SK-N-SH (cell line): ENCODE measurements around the gene RHOBTB3. TPM values are rescaled to one million over a fixed set of nuclear protein-coding genes. Genes with fewer than 3 reads are reported as not detected.

ENCODE experiments used
- CTCF ChIA-PET: fragments of 300-600, 350-600 bp; formaldehyde crosslinking; extraction: SDS; loops from one replicate; lab custom pipeline; 2021; lab: Yijun Ruan, JAX
- POLR2A ChIA-PET: fragments of 350-600 bp; sonication (Branson Sonifier 250); formaldehyde crosslinking; extraction: SDS; loops from one replicate; lab custom pipeline; 2020; ENCODE audit warnings: antibody characterized with exemption, inconsistent platforms; lab: Yijun Ruan, JAX
- DNase-seq: peaks from one replicate; pipeline ENCODE4 v3.0.0; 2012
- H2AFZ ChIP-seq: fragments of 200-600 bp; sonication (generic); 2 replicates; pipeline ENCODE4 v1.8.1; 2016; ENCODE audit warnings: antibody characterized with exemption, mild to moderate bottlenecking, low read depth
- H3F3A ChIP-seq: fragments of 200-600 bp; sonication (generic); replicated peaks from 2 replicates; pipeline ENCODE3; 2016; ENCODE audit warnings: antibody characterized with exemption, mild to moderate bottlenecking; ENCODE audit not compliant: insufficient read depth
- H3K27ac ChIP-seq, 2 experiments: fragments of 200-500 bp in 1 of 2; fragments of 200-600 bp in 1 of 2; sonication (Bioruptor generic) in 1 of 2; sonication (generic), shearing (Covaris generic) in 1 of 2; 2 replicates each; pipeline versions ENCODE4 v1.5.1 to v1.6.1; 2014 to 2016; ENCODE audit warnings: low read depth in 2 of 2, inconsistent platforms in 1 of 2, low read length in 1 of 2, mild to moderate bottlenecking in 1 of 2, mixed read lengths in 1 of 2
- H3K27me3 ChIP-seq: fragments of 200-600 bp; sonication (generic), shearing (Covaris generic); 2 replicates; pipeline ENCODE4 v1.6.1; 2016; ENCODE audit warnings: mixed run types; ENCODE audit not compliant: insufficient read depth
- H3K36me3 ChIP-seq, 2 experiments: fragments of 200-500 bp in 1 of 2; fragments of 200-600 bp in 1 of 2; sonication (Bioruptor generic) in 1 of 2; sonication (generic) in 1 of 2; replicated peaks in 1 of 2; 2 replicates each; pipeline versions ENCODE3 to v1.5.1; 2014 to 2016; ENCODE audit warnings: low read length in 1 of 2, mild to moderate bottlenecking in 1 of 2; ENCODE audit not compliant: insufficient read depth in 2 of 2, control insufficient read depth in 1 of 2
- H3K4me1 ChIP-seq, 2 experiments: fragments of 200-500 bp in 1 of 2; fragments of 200-600 bp in 1 of 2; sonication (Bioruptor generic) in 1 of 2; sonication (generic), shearing (Covaris generic) in 1 of 2; 2 replicates each; pipeline versions ENCODE4 v1.5.1 to v1.6.1; 2014 to 2016; ENCODE audit warnings: low read depth in 1 of 2, low read length in 1 of 2, mixed run types in 1 of 2; ENCODE audit not compliant: insufficient read depth in 2 of 2, control insufficient read depth in 1 of 2
- H3K4me2 ChIP-seq: fragments of 200-600 bp; sonication (generic), shearing (Covaris generic); 2 replicates; pipeline ENCODE4 v1.6.1; 2017; ENCODE audit warnings: mixed run types
- H3K4me3 ChIP-seq, 2 experiments: fragments of 200-500 bp in 1 of 2; fragments of 200-600 bp in 1 of 2; sonication (Bioruptor generic) in 1 of 2; sonication (generic), shearing (Covaris generic) in 1 of 2; 2 replicates each; pipeline versions ENCODE4 v1.5.1 to v1.8.1; 2014 to 2016; ENCODE audit warnings: low read depth in 2 of 2, inconsistent platforms in 1 of 2, low read length in 1 of 2, mild to moderate bottlenecking in 1 of 2, mixed read lengths in 1 of 2, moderate library complexity in 1 of 2
- H3K79me2 ChIP-seq: fragments of 200-600 bp; sonication (generic); 2 replicates; pipeline ENCODE4 v1.8.1; 2017; ENCODE audit warnings: mild to moderate bottlenecking; ENCODE audit not compliant: insufficient read depth
- H3K9ac ChIP-seq: fragments of 200-600 bp; sonication (generic); 2 replicates; pipeline ENCODE4 v1.6.1; 2017; ENCODE audit warnings: mixed run types
- H3K9me2 ChIP-seq: fragments of 200-600 bp; sonication (generic); 2 replicates; pipeline ENCODE4 v1.6.1; 2017; ENCODE audit warnings: mixed run types
- H3K9me3 ChIP-seq: fragments of 200-600 bp; sonication (generic); 2 replicates; pipeline ENCODE4 v1.6.1; 2017; ENCODE audit warnings: mixed run types, mild to moderate bottlenecking, moderate library complexity
- H4K20me1 ChIP-seq: fragments of 200-600 bp; sonication (generic); 2 replicates; pipeline ENCODE4 v1.6.1; 2017; ENCODE audit warnings: mild to moderate bottlenecking, mixed run types; ENCODE audit not compliant: insufficient read depth
- EZH2phosphoT487 ChIP-seq: fragments of 200-600 bp; sonication (generic); IDR thresholded peaks from 2 replicates; pipeline ENCODE4 v1.6.1; 2017; ENCODE audit warnings: low read depth, mixed run types, mild to moderate bottlenecking, antibody characterized with exemption, moderate library complexity, borderline replicate concordance
- FOSL2 ChIP-seq: IDR thresholded peaks from 2 replicates; pipeline ENCODE4 v1.4.0; 2012; ENCODE audit warnings: low read depth, mild to moderate bottlenecking, moderate library complexity, borderline replicate concordance
- FOXJ3 ChIP-seq: sonication (generic); formaldehyde crosslinking; IDR thresholded peaks from 2 replicates; pipeline ENCODE4 v1.5.1; 2020; ENCODE audit warnings: mild to moderate bottlenecking, missing genetic modification reagents
- FOXM1 ChIP-seq: IDR thresholded peaks from 2 replicates; pipeline ENCODE4 v1.4.0; 2012; ENCODE audit warnings: low read depth, mild to moderate bottlenecking
- GABPA ChIP-seq: IDR thresholded peaks from 2 replicates; pipeline ENCODE4 v1.4.0; 2012; ENCODE audit warnings: low read depth, mild to moderate bottlenecking
- MEF2A ChIP-seq: IDR thresholded peaks from 2 replicates; pipeline ENCODE4 v1.4.0; 2012; ENCODE audit warnings: low read depth, borderline replicate concordance
- NFIC ChIP-seq: IDR thresholded peaks from 2 replicates; pipeline ENCODE4 v1.4.0; 2012; ENCODE audit warnings: borderline replicate concordance
- NRF1 ChIP-seq: IDR thresholded peaks from 2 replicates; pipeline ENCODE4 v1.6.1; 2012; ENCODE audit warnings: low read depth, mild to moderate bottlenecking, low read length
- POLR2AphosphoS5 ChIP-seq: IDR thresholded peaks from 2 replicates; pipeline ENCODE4 v1.6.1; 2012; ENCODE audit warnings: low read depth, low read length
- RAD21 ChIP-seq: IDR thresholded peaks from 2 replicates; pipeline ENCODE4 v1.6.1; 2012; ENCODE audit warnings: mild to moderate bottlenecking, low read length
- RCOR1 ChIP-seq: fragments of 150-350 bp; IDR thresholded peaks from 2 replicates; pipeline ENCODE4 v1.6.1; 2017; ENCODE audit warnings: antibody characterized with exemption, low read length
- RFX5 ChIP-seq: IDR thresholded peaks from 2 replicates; pipeline ENCODE4 v1.6.1; 2012; ENCODE audit warnings: mild to moderate bottlenecking, improper control_type of control experiment, low read length
- RXRA ChIP-seq: IDR thresholded peaks from 2 replicates; pipeline ENCODE4 v1.4.0; 2012; ENCODE audit warnings: low read depth, mild to moderate bottlenecking, borderline replicate concordance
- SIN3A ChIP-seq: IDR thresholded peaks from 2 replicates; pipeline ENCODE4 v1.6.1; 2012; ENCODE audit warnings: low read depth, mild to moderate bottlenecking, low read length, moderate library complexity, borderline replicate concordance
- SMC3 ChIP-seq: IDR thresholded peaks from 2 replicates; pipeline ENCODE4 v1.6.1; 2012; ENCODE audit warnings: low read depth, low read length, improper control_type of control experiment
- TAF1 ChIP-seq: IDR thresholded peaks from 2 replicates; pipeline ENCODE4 v1.6.1; 2012; ENCODE audit warnings: low read depth, mild to moderate bottlenecking, low read length, moderate library complexity, borderline replicate concordance
- USF1 ChIP-seq: IDR thresholded peaks from 2 replicates; pipeline ENCODE4 v1.4.0; 2012; ENCODE audit warnings: low read depth, borderline replicate concordance
- USF2 ChIP-seq: fragments of 150-350 bp; IDR thresholded peaks from 2 replicates; pipeline ENCODE4 v1.6.1; 2017; ENCODE audit warnings: antibody characterized with exemption, low read length, low read depth, borderline replicate concordance
- YY1 ChIP-seq: IDR thresholded peaks from 2 replicates; pipeline ENCODE4 v1.4.0; 2012; ENCODE audit warnings: low read depth, mild to moderate bottlenecking
- WGBS: methylation state at CpG from one replicate; pipeline ENCODE4 v1.1.6; 2017; ENCODE audit warnings: low lambda C conversion rate; 5-methylcytosine and 5-hydroxymethylcytosine counted together
- polyA plus RNA-seq, 3 experiments: library from polyadenylated mRNA; depleted of rRNA; stranded (reverse); fragments of >200 nt; gene quantifications; 2 replicates each; pipeline ENCODE4 v1.2.3, GENCODE V29; 2012

Gene RHOBTB3
- polyA plus RNA-seq, 1 of the 3 experiments (the other 2 are of a cell fraction) = 59.3 TPM

GRCh38 chr5:95726811-95727763, 4.0 kb upstream of the RHOBTB3 start:
- Histone ChIP-seq H2AFZ (0 out of 2 replicates have a peak overlapping the region, but pooled peaks have one; percentile 32), H3K4me3 (no peak overlapping the region), H3K9ac (no peak overlapping the region), H3K36me3 (no peaks in the 10 kb centered on the region), H3F3A (peaks cover 6% of the 10 kb centered on the region)
- no peak for DNase-seq
- CTCF ChIA-PET = interaction anchor here (1.6 to 3.9 kb wide), 3 partner anchors 63 to 83 kb away, joined by 3 to 13 read pairs (median 9); no protein-coding TSS in a partner anchor
- 75% methylated on average over 5 of the region's 5 CpGs for WGBS
- POLR2A ChIA-PET = interaction anchor here (0.9 kb wide), 1 partner anchor 57 kb away, joined by 3 read pairs; no protein-coding TSS in a partner anchor
- TF ChIP-seq USF2 = no peak
- no peak for TF ChIP-seq SIN3A
- TF ChIP-seq USF1 = no peak
- TF ChIP-seq SMC3 = no peak
- no peak for TF ChIP-seq EZH2phosphoT487
- TF ChIP-seq MEF2A = no peak
- TF ChIP-seq NFIC = no peak
- TF ChIP-seq RXRA = no peak
- TF ChIP-seq YY1 = no peak
- TF ChIP-seq NRF1 = no peak
- no peak for TF ChIP-seq GABPA
- no peak for TF ChIP-seq RCOR1
- TF ChIP-seq POLR2AphosphoS5 = no peak
- no peak for TF ChIP-seq RFX5
- no peak for TF ChIP-seq FOSL2
- TF ChIP-seq FOXJ3 (CRISPR knock-in tag) = no peak
- no peak for TF ChIP-seq TAF1
- no peak for TF ChIP-seq RAD21
- no peak for TF ChIP-seq FOXM1
- TF ChIP-seq, all 33 proteins: peak for 0
- Histone ChIP-seq H3K4me1 (peaks cover 31 to 40% of the 10 kb centered on the region in 2 experiments; a peak in 3 of 4 replicates), H3K79me2 (peaks cover 7% of the 10 kb centered on the region), H3K4me2 (no peak overlapping the region; the same call in 1 of the 2 replicates), H3K9me2 (no peaks in the 10 kb centered on the region), H3K27me3 (no peaks in the 10 kb centered on the region), H4K20me1 (no peaks in the 10 kb centered on the region), H3K27ac (peak overlapping the region in 1 of 2 experiments; percentile 88; a peak in 2 of 4 replicates), H3K9me3 (no peaks in the 10 kb centered on the region)
